ENCODE data around the gene CDON.

DNA sequence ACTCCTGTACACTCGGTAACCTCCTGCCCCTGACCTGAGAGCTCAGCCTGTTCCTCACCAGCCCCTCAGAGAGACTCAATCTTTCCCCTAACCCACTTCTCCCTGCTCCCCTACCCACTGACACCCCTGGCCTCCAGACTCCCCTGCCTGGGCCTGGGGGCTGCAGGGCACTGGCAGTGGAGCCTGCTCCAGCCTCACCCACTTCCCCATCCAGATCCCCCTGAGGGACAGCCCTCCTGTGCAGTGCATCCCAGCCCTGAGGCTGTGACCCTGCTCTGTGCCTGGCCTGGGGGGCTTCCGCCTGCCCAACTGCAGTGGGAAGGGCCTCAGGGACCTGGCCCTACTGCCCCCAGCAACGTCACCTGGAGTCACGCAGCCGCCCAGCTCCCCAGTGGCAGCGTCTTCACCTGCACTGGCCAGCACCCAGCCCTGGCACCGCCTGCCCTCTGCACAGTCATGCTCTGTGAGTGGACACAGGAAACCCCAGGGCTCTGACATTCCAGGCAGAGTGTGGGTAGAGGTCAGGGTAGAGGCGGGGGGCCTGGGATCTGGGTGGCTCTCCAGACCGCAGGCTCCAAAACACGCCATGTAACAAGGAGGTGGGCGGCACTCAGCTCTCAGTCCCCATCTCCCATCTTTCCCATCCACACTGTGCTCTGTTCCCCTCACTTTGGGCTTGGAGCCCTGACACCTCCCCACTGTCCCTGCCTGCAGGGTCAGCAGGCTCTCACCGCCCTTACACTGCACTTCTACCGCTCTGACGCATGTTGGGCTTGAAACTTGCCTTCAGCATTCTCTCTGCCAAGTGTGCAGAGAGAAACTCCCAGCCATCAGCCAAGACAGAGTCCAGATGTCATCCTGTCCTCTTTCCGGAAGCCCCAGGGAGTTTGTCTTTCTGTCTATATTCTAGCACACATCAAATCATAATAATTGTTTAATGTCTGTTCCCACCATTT, 111.7 kb downstream of the CDON start:
- TF ChIP-seq, protein P1, sequence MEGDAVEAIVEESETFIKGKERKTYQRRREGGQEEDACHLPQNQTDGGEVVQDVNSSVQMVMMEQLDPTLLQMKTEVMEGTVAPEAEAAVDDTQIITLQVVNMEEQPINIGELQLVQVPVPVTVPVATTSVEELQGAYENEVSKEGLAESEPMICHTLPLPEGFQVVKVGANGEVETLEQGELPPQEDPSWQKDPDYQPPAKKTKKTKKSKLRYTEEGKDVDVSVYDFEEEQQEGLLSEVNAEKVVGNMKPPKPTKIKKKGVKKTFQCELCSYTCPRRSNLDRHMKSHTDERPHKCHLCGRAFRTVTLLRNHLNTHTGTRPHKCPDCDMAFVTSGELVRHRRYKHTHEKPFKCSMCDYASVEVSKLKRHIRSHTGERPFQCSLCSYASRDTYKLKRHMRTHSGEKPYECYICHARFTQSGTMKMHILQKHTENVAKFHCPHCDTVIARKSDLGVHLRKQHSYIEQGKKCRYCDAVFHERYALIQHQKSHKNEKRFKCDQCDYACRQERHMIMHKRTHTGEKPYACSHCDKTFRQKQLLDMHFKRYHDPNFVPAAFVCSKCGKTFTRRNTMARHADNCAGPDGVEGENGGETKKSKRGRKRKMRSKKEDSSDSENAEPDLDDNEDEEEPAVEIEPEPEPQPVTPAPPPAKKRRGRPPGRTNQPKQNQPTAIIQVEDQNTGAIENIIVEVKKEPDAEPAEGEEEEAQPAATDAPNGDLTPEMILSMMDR (IDR thresholded peaks at IDR 0.05; ENCODE audit: low read depth, low read length, poor library complexity, severe bottlenecking): no peak
- TF ChIP-seq EZH2phosphoT487 (IDR thresholded peaks at IDR 0.05; ENCODE audit: borderline replicate concordance, low read length): no peak

Data from DOHH2 (cell line).